ENCODE results near the gene RREB1.

The RREB1 gene

GRCh38 chr6:7296602-7297001 is 188.8 kb downstream of the RREB1 start:
- no peak for DNase-seq (ENCODE audit: low spot score)

- no peak for DNase-seq (ENCODE audit: low spot score)
Observed at GRCh38 chr6:7298113-7298512, 190.4 kb downstream of the RREB1 start.

- DNase-seq (ENCODE audit: low spot score) = no peak
Observed at GRCh38 chr6:7300926-7301325, 193.2 kb downstream of the RREB1 start.

Data from HuH-7.5 (cell line).